Adipocyte (in vitro differentiated cells): ENCODE measurements around the gene PTPRN2.

Experiments
- DNase-seq: peaks from one replicate; pipeline ENCODE4 v3.0.0-alpha.2; 2015; ENCODE audit warnings: low read depth
- H3K27me3 ChIP-seq: replicated peaks from 2 replicates; pipeline ENCODE4 v1.7.0; 2013; ENCODE audit warnings: mild to moderate bottlenecking, low read length, moderate library complexity; ENCODE audit not compliant: control insufficient read depth, insufficient read depth
- H3K36me3 ChIP-seq: 2 replicates; pipeline ENCODE4 v1.7.0; 2013; ENCODE audit warnings: low read length, mild to moderate bottlenecking, moderate library complexity; ENCODE audit not compliant: control insufficient read depth, insufficient read depth, severe bottlenecking
- H3K4me1 ChIP-seq: 2 replicates; pipeline ENCODE4 v1.7.0; 2013; ENCODE audit warnings: mild to moderate bottlenecking, low read length, moderate library complexity; ENCODE audit not compliant: control insufficient read depth, insufficient read depth
- H3K4me3 ChIP-seq: 2 replicates; pipeline ENCODE4 v1.7.0; 2013; ENCODE audit warnings: mild to moderate bottlenecking, low read length, moderate library complexity
- H3K9ac ChIP-seq: 2 replicates; pipeline ENCODE4 v1.7.0; 2013; ENCODE audit warnings: mild to moderate bottlenecking, low read length, moderate library complexity
- H3K9me3 ChIP-seq: 2 replicates; pipeline ENCODE4 v1.7.0; 2013; ENCODE audit warnings: mild to moderate bottlenecking, low read length, moderate library complexity; ENCODE audit not compliant: control insufficient read depth

The PTPRN2 gene

DNA sequence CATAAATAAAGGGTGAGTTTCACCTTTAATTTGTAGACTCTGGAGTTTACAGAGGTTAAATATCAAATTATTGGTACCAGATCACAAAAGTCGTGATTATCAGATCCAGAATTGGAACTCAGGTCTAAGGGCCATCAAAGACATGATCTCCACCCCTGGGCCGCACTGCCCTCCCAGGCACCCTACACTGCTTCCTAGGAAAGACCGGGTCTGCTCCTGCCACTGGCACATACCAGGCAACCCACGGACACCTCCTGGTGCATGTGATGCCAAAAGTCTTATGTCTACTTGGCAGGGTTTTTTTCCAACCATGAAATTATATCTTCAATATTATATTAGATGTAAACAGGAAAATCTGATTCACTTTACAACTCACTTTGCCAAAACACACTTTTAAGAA lies 452.8 kb downstream of the PTPRN2 start:
- Histone ChIP-seq H3K4me3 (no peak overlapping the region), H3K9me3 (no peaks in the 10 kb centered on the region), H3K27me3 (no peaks in the 10 kb centered on the region), H3K36me3 (no peaks in the 10 kb centered on the region), H3K4me1 (no peaks in the 10 kb centered on the region), H3K9ac (no peak overlapping the region)
- no peak for DNase-seq

DNA sequence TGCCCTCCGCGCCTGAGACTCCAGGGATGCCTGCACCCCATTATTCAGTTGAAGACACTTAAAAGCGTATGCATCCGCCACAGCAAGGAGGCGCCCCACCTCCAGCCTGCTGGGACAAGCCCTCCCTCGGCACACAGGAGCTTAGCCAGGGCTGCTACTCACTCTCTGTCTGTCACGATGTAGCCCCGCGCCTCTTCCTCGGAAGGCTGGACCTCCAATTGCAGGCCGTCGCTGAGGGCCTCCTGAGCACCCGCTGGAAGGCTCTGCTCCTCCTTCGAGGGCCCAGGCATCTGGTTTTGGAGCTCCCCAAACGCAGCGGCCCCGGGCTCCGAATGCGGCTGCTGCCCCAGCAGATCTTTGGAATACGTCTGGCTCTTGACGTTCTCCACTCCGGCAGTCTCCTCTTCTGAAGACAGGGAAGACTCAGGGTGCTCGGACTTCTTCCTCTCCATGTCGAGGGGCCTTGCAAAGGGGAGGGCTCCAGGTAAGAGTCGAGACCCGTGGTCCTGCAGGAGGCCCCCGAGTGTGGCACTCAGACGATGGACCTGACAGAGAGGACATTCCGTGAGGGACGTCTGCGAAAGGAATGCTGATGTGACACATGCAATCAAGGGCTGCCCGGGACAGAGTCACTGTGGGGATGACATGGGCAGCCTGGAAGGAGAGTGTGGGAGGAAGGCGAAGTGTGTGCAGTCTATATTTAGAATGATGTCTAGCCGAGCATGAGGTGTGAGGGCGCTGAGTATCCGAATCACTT lies 453.9 kb downstream of the PTPRN2 start:
- no peaks in the 10 kb centered on the region for H3K36me3 ChIP-seq
- no peak overlapping the region for H3K9ac ChIP-seq
- H3K4me3 ChIP-seq = no peak overlapping the region
- DNase-seq = no peak
- H3K27me3 ChIP-seq = no peaks in the 10 kb centered on the region
- no peaks in the 10 kb centered on the region for H3K9me3 ChIP-seq
- no peaks in the 10 kb centered on the region for H3K4me1 ChIP-seq

DNA sequence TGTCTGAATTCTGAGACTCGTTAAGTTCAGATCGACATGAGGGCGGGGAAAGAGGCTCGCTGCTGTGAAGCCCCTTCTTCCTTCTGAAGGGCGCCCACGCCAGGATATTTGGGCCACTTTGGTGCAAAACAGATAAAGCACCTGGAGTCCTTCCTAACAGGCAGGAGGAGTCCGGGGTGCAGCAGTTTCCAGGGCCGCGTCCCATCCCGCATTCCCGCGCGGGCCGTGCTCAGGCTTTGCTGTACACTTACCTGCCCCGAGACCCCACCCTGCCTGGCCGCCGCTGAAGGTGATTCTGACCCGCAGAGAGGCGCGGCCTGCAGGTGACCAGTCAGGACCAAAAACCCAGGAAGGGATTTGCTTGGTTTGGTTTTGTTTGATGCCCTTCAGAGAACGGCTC lies 454.6 kb downstream of the PTPRN2 start:
- H3K27me3 ChIP-seq = no peaks in the 10 kb centered on the region
- no peaks in the 10 kb centered on the region for H3K4me1 ChIP-seq
- no peak overlapping the region for H3K4me3 ChIP-seq
- no peaks in the 10 kb centered on the region for H3K9me3 ChIP-seq
- no peaks in the 10 kb centered on the region for H3K36me3 ChIP-seq
- no peak overlapping the region for H3K9ac ChIP-seq
- no peak for DNase-seq

DNA sequence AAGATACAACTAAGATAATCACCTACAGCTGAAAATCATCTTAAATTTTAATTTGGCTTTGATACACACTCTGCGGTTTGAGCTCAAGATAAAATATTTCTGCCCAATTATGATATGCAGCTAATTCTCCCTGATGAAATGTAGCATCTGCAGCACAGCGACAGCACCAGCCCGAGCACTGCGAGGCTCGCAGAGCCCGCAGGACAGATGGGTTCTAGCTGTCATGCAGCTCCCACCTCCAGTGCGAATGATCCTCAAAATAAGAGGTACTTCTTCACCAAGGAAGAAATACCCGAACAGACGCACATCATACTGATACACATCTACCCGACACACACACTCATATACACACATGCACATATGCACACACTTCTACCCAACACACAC lies 457.6 kb downstream of the PTPRN2 start:
- no peak for DNase-seq
- H3K9me3 ChIP-seq = no peaks in the 10 kb centered on the region
- no peak overlapping the region for H3K9ac ChIP-seq
- H3K27me3 ChIP-seq = no peaks in the 10 kb centered on the region
- no peak overlapping the region for H3K4me3 ChIP-seq
- no peaks in the 10 kb centered on the region for H3K4me1 ChIP-seq
- H3K36me3 ChIP-seq = no peaks in the 10 kb centered on the region

DNA sequence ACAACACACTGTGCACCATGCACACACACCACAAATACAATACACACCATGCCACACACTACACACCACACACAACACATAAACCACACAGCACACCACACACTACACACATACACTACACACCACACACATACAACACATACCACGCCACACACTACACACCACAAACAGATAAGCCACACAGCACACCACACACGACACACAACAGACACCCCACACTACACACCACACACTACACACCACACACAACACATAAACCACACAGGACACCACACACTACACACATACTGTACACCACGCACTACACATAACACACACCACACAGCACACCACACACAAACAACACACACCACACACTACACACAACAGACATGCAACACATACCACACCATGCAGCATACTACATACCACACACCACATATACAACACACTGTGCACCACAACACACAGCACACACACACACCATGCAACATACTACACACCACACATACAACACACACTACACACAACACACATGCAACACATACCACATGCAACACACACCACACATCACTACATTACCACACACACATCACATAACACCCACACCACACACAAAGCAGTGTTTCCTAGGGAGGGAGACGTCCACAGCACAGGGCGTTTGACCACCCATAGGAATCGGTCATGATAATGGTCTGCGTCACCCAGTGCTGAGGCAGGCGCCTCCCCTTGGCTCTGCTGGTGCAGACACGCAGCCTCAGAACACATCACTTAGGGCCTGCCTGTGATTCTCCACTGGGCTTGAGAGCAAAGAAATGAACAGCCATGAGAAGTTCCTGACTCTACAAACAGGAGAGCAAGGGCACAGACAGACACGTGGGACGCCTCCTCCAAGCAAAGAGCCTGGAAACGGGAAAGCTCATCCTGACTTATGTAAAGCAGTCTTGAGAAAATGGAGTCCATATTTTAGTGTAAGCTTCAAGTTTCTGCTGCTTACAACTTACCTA lies 458.3 kb downstream of the PTPRN2 start:
- H3K9me3 ChIP-seq = no peaks in the 10 kb centered on the region
- DNase-seq = no peak
- no peak overlapping the region for H3K9ac ChIP-seq
- H3K36me3 ChIP-seq = no peaks in the 10 kb centered on the region
- no peak overlapping the region for H3K4me3 ChIP-seq
- no peaks in the 10 kb centered on the region for H3K27me3 ChIP-seq
- H3K4me1 ChIP-seq = no peaks in the 10 kb centered on the region

DNA sequence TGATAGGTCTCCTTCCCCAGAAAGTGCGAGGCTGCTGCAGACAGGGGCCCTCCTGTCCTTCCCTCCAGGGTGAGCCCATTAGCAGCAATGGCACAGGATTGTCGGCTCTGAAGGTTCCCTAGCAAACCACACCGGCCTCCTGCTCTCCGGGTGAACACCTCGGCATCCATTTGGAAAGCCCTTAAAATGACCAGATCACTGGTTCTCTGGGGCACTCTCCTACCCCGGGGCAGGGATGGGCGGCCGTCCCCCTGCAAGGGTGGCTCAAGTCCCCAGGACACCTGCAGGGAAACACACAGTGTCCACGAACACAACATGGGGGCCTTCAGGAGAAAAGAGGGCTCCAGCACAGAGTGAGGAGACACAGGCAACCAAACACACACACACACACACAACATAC lies 459.1 kb downstream of the PTPRN2 start:
- H3K4me3 ChIP-seq = no peak overlapping the region

DNA sequence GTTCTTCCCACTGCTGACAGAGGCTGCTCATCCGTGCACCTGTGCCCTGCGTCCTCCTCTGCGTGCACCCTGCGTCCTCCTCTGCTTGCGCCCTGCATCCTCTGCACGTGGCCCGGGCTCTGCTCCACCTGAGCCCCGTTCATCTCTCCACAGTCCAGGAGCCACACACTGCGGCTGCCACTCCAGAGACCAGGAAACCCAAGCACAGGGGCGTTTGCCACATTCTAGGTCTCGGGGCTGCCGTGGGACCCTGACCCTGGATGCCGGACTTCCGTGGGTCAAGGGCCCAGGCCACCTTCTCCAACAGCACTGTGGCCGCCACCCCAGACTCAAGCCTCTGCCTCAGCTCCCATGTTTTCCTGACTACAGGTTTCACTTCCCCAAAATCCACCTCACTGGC lies 460.4 kb downstream of the PTPRN2 start:
- no peaks in the 10 kb centered on the region for H3K27me3 ChIP-seq
- H3K4me3 ChIP-seq = no peak overlapping the region
- no peaks in the 10 kb centered on the region for H3K4me1 ChIP-seq
- no peaks in the 10 kb centered on the region for H3K9me3 ChIP-seq
- H3K36me3 ChIP-seq = no peaks in the 10 kb centered on the region
- DNase-seq = no peak
- no peak overlapping the region for H3K9ac ChIP-seq

More for the DNA sequence above, 459.1 kb downstream of the PTPRN2 start:
- Histone ChIP-seq H3K36me3 (no peaks in the 10 kb centered on the region), H3K9ac (no peak overlapping the region), H3K27me3 (no peaks in the 10 kb centered on the region), H3K4me1 (no peaks in the 10 kb centered on the region), H3K9me3 (no peaks in the 10 kb centered on the region)
- DNase-seq = no peak

DNA sequence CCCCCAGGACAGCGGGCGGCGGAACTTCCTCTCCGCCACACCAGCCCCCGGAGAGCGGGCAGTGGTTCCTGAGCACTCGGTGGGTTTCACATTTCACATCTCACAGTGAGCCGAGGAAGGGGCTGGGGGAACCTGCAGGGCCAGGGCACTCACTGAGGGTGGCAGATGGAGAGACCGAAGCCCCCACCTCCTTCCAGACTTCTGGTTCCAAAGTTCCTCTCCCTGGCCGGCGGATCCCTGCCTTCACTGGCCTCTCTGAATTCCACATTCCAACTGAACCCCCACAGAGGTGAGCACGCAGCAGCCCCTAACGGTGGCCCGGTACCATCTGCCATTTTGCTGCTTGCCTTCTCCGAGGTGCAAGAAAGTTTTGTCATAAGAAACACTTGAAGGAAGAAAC lies 461.0 kb downstream of the PTPRN2 start:
- DNase-seq = no peak
- Histone ChIP-seq H3K27me3 (no peaks in the 10 kb centered on the region), H3K9me3 (peaks cover 5% of the 10 kb centered on the region), H3K36me3 (no peaks in the 10 kb centered on the region), H3K4me3 (no peak overlapping the region), H3K9ac (no peak overlapping the region), H3K4me1 (no peaks in the 10 kb centered on the region)

DNA sequence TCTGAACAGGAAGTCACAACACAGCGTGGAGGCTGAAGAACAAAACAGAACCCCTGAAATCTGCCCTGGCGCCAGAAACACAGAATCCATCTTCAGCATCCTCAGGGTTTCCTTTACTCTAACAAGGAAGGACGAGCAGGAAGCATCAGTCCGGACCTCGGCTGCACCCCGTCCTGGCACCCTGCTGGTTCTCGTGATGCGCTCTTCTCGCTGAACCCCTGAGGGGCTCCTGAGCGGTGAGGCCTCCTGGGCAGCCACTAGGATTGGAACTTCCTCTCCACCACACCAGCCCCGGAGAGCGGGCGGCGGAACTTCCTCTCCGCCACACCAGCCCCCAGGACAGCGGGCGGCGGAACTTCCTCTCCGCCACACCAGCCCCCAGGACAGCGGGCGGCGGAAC lies 461.9 kb downstream of the PTPRN2 start:
- Histone ChIP-seq H3K4me3 (no peak overlapping the region), H3K27me3 (no peaks in the 10 kb centered on the region), H3K9ac (no peak overlapping the region), H3K36me3 (no peaks in the 10 kb centered on the region), H3K4me1 (no peaks in the 10 kb centered on the region), H3K9me3 (peaks cover 7% of the 10 kb centered on the region)
- DNase-seq = no peak

DNA sequence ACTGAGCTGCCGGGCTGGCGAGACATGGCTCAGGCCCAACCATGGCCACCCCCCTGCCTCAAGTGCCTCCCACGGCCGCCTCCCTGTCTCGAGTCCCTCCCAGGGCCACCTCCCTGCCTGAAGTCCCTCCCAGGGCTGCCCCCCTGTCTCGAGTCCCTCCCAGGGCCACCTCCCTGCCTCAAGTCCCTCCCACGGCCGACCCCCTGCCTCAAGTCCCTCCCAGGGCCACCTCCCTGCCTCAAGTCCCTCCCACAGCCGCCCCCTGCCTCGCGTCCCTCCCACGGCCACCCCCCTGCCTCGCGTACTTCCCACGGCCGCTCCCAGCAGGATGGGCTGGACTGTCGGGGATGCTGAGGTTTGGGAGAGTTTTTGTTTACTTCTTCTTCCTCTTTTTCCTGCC lies 462.5 kb downstream of the PTPRN2 start:
- Histone ChIP-seq H3K9me3 (peaks cover 11% of the 10 kb centered on the region), H3K36me3 (no peaks in the 10 kb centered on the region), H3K27me3 (no peaks in the 10 kb centered on the region), H3K4me3 (no peak overlapping the region), H3K4me1 (no peaks in the 10 kb centered on the region), H3K9ac (no peak overlapping the region)
- DNase-seq = no peak

DNA sequence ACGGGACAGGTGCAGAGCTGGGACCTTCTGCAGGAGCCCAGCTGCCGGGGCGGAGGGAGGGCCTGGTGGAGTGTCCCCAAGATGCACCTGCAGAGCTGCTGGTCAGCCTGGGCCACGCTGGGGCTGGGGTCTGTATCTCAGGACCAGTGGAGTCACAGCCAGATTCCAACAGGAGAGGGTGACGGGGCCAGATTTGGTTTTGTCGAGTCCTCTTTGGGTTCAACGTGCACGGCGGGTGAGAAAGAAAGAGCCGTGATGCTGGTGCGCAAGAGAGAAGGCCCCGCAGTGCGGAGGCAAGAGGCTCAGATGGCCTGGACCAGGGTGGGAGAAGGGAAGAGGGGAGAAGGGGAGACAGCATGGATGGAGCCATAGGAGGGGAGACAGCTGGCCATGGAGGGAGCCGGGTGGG lies 462.9 kb downstream of the PTPRN2 start:
- no peak for DNase-seq
- H3K36me3 ChIP-seq = no peaks in the 10 kb centered on the region
- peaks cover 13% of the 10 kb centered on the region for H3K9me3 ChIP-seq
- no peaks in the 10 kb centered on the region for H3K27me3 ChIP-seq
- H3K4me1 ChIP-seq = no peaks in the 10 kb centered on the region
- H3K9ac ChIP-seq = no peak overlapping the region
- no peak overlapping the region for H3K4me3 ChIP-seq
